HepG2 (cell line): ENCODE results near the gene CUL9. TPM values are rescaled to one million over a fixed set of nuclear protein-coding genes. Genes with fewer than 3 reads are reported as not detected.
A peak's percentile ranks its signal among the peaks of the same experiment; 100 is the strongest.

Experiments used
- FOXK1 ChIP-seq: sonication (generic); formaldehyde crosslinking; IDR thresholded peaks from 2 replicates; pipeline ENCODE4 v1.4.0; 2020; ENCODE audit warnings: low read depth, missing genetic modification reagents, borderline replicate concordance
- HNF1B ChIP-seq: sonication (generic); formaldehyde crosslinking; IDR thresholded peaks from 2 replicates; pipeline ENCODE4 v1.5.1; 2020; ENCODE audit warnings: mild to moderate bottlenecking, moderate library complexity, missing genetic modification reagents
- PREB ChIP-seq: sonication (generic); formaldehyde crosslinking; IDR thresholded peaks from 2 replicates; pipeline ENCODE4 v1.4.0; 2020; ENCODE audit warnings: missing genetic modification reagents
- ZFP82 ChIP-seq: sonication (generic); formaldehyde crosslinking; IDR thresholded peaks from 2 replicates; pipeline ENCODE4 v1.5.1; 2020; ENCODE audit warnings: mild to moderate bottlenecking, missing genetic modification reagents, borderline replicate concordance
- ZNF224 ChIP-seq: sonication (generic); formaldehyde crosslinking; IDR thresholded peaks from 2 replicates; pipeline ENCODE4 v1.5.0; 2020; ENCODE audit warnings: mild to moderate bottlenecking, missing genetic modification reagents
- ZNF331 ChIP-seq: sonication (generic); formaldehyde crosslinking; IDR thresholded peaks from 2 replicates; pipeline ENCODE4 v1.4.0; 2020; ENCODE audit warnings: missing genetic modification reagents
- ZNF407 ChIP-seq: sonication (generic); formaldehyde crosslinking; IDR thresholded peaks from one replicate; pipeline ENCODE4 v1.5.1; 2020; ENCODE audit warnings: mild to moderate bottlenecking, missing genetic modification reagents; ENCODE audit errors: not compliant biosample characterization
- ZNF782 ChIP-seq: sonication (generic); formaldehyde crosslinking; IDR thresholded peaks from 2 replicates; pipeline ENCODE4 v1.4.0; 2020; ENCODE audit warnings: missing genetic modification reagents, mild to moderate bottlenecking, borderline replicate concordance
- polyA plus RNA-seq, 8 experiments: library from polyadenylated mRNA; depleted of rRNA in 3 of 8; stranded (reverse) in 7 of 8; unstranded in 1 of 8; fragments of >200 nt; fragmentation: Illumina TruSeq in 4 of 8; extraction: Trizol in 4 of 8; gene quantifications; 2 replicates each; pipeline versions ENCODE4 v1.2.1 to v1.2.3, GENCODE V29; 2011 to 2016; ENCODE audit warnings: low read depth in 4 of 8, missing spikeins in 1 of 8, mixed read lengths in 1 of 8; ENCODE audit not compliant: insufficient read depth in 1 of 8
- total RNA-seq, 5 experiments: library from RNA; depleted of rRNA; stranded (reverse); fragments of >200 nt; fragmentation: Illumina TruSeq; extraction: Trizol; gene quantifications; 2 replicates each; pipeline ENCODE4 v1.2.3, GENCODE V29; 2016; ENCODE audit warnings: low read depth in 1 of 5

The CUL9 gene
- total and polyA plus RNA-seq, 2 of the 13 experiments (the other 11 are each of a cell fraction or from before 2014, with no cell fraction given) = 11.4 to 13.7 TPM

- TF ChIP-seq ZNF407 (CRISPR knock-in tag) (no peak), PREB (CRISPR knock-in tag) (no peak; the same call in 1 of the 2 replicates), HNF1B (CRISPR knock-in tag) (peak; percentile 99), ZNF782 (no peak; the same call in 1 of the 2 replicates), ZNF224 (CRISPR knock-in tag) (peak; percentile 98), ZNF331 (CRISPR knock-in tag) (peak; percentile 99), ZFP82 (CRISPR knock-in tag) (0 out of 2 replicates have a peak, but pooled peaks have one; percentile 77), FOXK1 (peak; percentile 98)
Observed at GRCh38 chr6:43267619-43268354, 85.8 kb downstream of the CUL9 start (continued).
